ENCODE results near the gene RCCD1. TPM values are rescaled to one million over a fixed set of nuclear protein-coding genes. Genes with fewer than 3 reads are reported as not detected.

The RCCD1 gene
- total and polyA plus RNA-seq, 4 donors = 3.9 to 12.3 (median 7.1) TPM

DNA sequence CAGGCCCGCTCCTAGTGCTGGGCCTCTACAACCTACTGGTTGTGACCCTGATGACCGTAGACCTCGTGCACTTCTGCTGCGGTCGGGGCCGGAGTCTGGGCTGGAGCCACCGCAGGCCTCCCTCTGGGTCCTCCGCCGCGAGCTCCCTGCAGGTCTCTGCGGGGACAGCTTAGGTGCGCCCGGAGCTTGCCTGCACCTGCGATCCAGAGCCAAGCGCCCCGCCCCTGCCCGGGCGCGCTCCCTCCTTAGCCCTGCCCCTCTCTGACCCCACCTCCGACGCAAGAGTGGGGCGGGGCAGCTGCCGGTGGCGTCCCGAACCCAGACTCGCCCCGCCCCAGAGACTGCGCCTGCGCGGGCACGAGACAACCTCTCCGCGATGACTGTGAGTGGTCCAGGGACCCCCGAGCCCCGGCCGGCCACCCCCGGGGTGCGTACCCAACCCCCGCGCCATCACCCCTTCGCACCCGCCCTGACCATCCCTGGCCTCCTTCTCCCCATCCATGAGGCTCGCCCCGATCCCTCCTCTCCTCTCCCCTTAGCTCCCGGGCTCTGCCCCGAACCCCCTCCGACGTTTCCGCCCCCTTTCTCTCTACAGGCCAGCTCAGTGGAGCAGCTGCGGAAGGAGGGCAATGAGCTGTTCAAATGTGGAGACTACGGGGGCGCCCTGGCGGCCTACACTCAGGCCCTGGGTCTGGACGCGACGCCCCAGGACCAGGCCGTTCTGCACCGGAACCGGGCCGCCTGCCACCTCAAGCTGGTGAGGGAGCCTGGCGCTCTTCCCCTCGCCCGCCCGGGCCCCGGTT lies 19.5 kb upstream of the RCCD1 start, which contains the start of gene UNC45A:
UNC45A (plus strand) TSS at position 337 of the 803 bp plus-strand sequence; CDS start at position 377, 40 bp downstream.
- ATAC-seq (ENCODE audit: low FRiP score) (peak; percentile 92), DNase-seq (peak; percentile 96 to 98)
- Histone ChIP-seq H3K36me3 (ENCODE audit: control insufficient read depth in 1 of 2, insufficient read depth in 2 of 2, low read length in 1 of 2) (peaks cover 0 to 2% of the 10 kb centered on the region in 2 donors), H3K4me1 (ENCODE audit: control insufficient read depth in 1 of 2, insufficient read depth in 2 of 2, low read length in 2 of 2) (peaks cover 0 to 6% of the 10 kb centered on the region in 2 donors), H3K9me3 (ENCODE audit: control insufficient read depth, low read length) (no peaks in the 10 kb centered on the region), H3K4me3 (ENCODE audit: low read length in 2 of 2) (peak within 1 kb of the TSS; percentile 76 to 91), H3K27ac (ENCODE audit: low read depth in 1 of 2, low read length in 2 of 2) (peak within 1 kb of the TSS in 1 of 2 donors; percentile 55), H3K27me3 (ENCODE audit: control insufficient read depth in 1 of 2, insufficient read depth in 2 of 2, low read length in 1 of 2) (no peaks in the 10 kb centered on the region)
- intact Hi-C loops (cut with DNase I) = loop anchor here in 1 of 2 donors (1.0 kb wide), 1 partner anchor 19 kb away; the partner anchor contains the start of gene RCCD1
- WGBS, 2 donors = 0 to 1% methylated on average over 59 to 65 of the region's 65 CpGs

- H3K9me3 ChIP-seq (ENCODE audit: control insufficient read depth, low read length) = no peaks in the 10 kb centered on the region
- intact Hi-C loops (cut with DNase I) = no loop called here
- no peaks in the 10 kb centered on the region for H3K27me3 ChIP-seq (ENCODE audit: control insufficient read depth in 1 of 2, insufficient read depth in 2 of 2, low read length in 1 of 2)
- H3K27ac ChIP-seq (ENCODE audit: low read depth in 1 of 2, low read length in 2 of 2) = no peak overlapping the region
- ATAC-seq (ENCODE audit: low FRiP score) = no peak
- DNase-seq = no peak
- peaks cover 0 to 6% of the 10 kb centered on the region in 2 donors for H3K4me1 ChIP-seq (ENCODE audit: control insufficient read depth in 1 of 2, insufficient read depth in 2 of 2, low read length in 2 of 2)
- H3K36me3 ChIP-seq (ENCODE audit: control insufficient read depth in 1 of 2, insufficient read depth in 2 of 2, low read length in 1 of 2) = peaks cover 3 to 7% of the 10 kb centered on the region in 2 donors
- H3K4me3 ChIP-seq (ENCODE audit: low read length in 2 of 2) = no peak overlapping the region
- 47 to 57% methylated on average over 1 of the region's 1 CpG for WGBS, 2 donors
These were observed 17.9 kb upstream of the RCCD1 start for GRCh38 chr15:90936823-90937222.

DNA sequence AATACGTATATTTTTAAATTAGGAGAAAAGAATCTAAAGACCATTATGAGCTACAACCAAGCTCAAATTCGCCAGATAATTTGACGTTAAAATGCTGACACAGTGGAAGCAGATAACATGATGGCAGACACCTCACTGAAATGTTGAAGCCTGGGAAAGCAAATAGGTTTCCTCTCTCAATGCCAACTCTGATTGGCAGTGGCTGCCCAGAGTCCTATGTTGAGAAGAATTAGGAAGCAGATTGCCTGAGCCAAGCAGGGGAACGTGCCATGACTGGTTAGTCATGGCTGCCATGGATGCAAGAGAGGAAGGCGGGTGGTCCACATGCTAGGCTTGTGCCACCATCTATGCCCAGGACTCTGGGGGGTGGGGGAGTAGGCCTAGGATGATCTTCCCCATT lies 16.4 kb upstream of the RCCD1 start:
- Histone ChIP-seq H3K27me3 (ENCODE audit: control insufficient read depth in 1 of 2, insufficient read depth in 2 of 2, low read length in 1 of 2) (no peaks in the 10 kb centered on the region), H3K4me3 (ENCODE audit: low read length in 2 of 2) (no peak overlapping the region), H3K4me1 (ENCODE audit: control insufficient read depth in 1 of 2, insufficient read depth in 2 of 2, low read length in 2 of 2) (peaks cover 0 to 6% of the 10 kb centered on the region in 2 donors), H3K9me3 (ENCODE audit: control insufficient read depth, low read length) (no peaks in the 10 kb centered on the region), H3K36me3 (ENCODE audit: control insufficient read depth in 1 of 2, insufficient read depth in 2 of 2, low read length in 1 of 2) (peaks cover 3 to 12% of the 10 kb centered on the region in 2 donors), H3K27ac (ENCODE audit: low read depth in 1 of 2, low read length in 2 of 2) (no peak overlapping the region)
- ATAC-seq (ENCODE audit: low FRiP score) (no peak), DNase-seq (no peak)
- WGBS, 2 donors = 70 to 81% methylated on average over 5 of the region's 5 CpGs
- intact Hi-C loops (cut with DNase I) = no loop called here

- intact Hi-C loops (cut with DNase I) = no loop called here
- H3K9me3 ChIP-seq (ENCODE audit: control insufficient read depth, low read length) = no peaks in the 10 kb centered on the region
- no peaks in the 10 kb centered on the region for H3K27me3 ChIP-seq (ENCODE audit: control insufficient read depth in 1 of 2, insufficient read depth in 2 of 2, low read length in 1 of 2)
- DNase-seq (no peak), ATAC-seq (ENCODE audit: low FRiP score) (no peak)
- no peak overlapping the region for H3K27ac ChIP-seq (ENCODE audit: low read depth in 1 of 2, low read length in 2 of 2)
- peaks cover 3 to 14% of the 10 kb centered on the region in 2 donors for H3K36me3 ChIP-seq (ENCODE audit: control insufficient read depth in 1 of 2, insufficient read depth in 2 of 2, low read length in 1 of 2)
- H3K4me3 ChIP-seq (ENCODE audit: low read length in 2 of 2) = no peak overlapping the region
- peaks cover 0 to 6% of the 10 kb centered on the region in 2 donors for H3K4me1 ChIP-seq (ENCODE audit: control insufficient read depth in 1 of 2, insufficient read depth in 2 of 2, low read length in 2 of 2)
- WGBS, 2 donors = 83 to 96% methylated on average over 7 of the region's 7 CpGs
These were observed 14.9 kb upstream of the RCCD1 start for GRCh38 chr15:90939756-90940155.

GRCh38 chr15:90941038-90941437 lies 13.6 kb upstream of the RCCD1 start:
- 97 to 99% methylated on average over 4 of the region's 4 CpGs for WGBS, 2 donors
- H3K4me3 ChIP-seq (ENCODE audit: low read length in 2 of 2) = no peak overlapping the region
- no peaks in the 10 kb centered on the region for H3K27me3 ChIP-seq (ENCODE audit: control insufficient read depth in 1 of 2, insufficient read depth in 2 of 2, low read length in 1 of 2)
- no peaks in the 10 kb centered on the region for H3K9me3 ChIP-seq (ENCODE audit: control insufficient read depth, low read length)
- peaks cover 0 to 4% of the 10 kb centered on the region in 2 donors for H3K4me1 ChIP-seq (ENCODE audit: control insufficient read depth in 1 of 2, insufficient read depth in 2 of 2, low read length in 2 of 2)
- no peak overlapping the region for H3K27ac ChIP-seq (ENCODE audit: low read depth in 1 of 2, low read length in 2 of 2)
- intact Hi-C loops (cut with DNase I) = no loop called here
- ATAC-seq (ENCODE audit: low FRiP score) (no peak), DNase-seq (no peak)
- peaks cover 3 to 14% of the 10 kb centered on the region in 2 donors for H3K36me3 ChIP-seq (ENCODE audit: control insufficient read depth in 1 of 2, insufficient read depth in 2 of 2, low read length in 1 of 2)

- H3K9me3 ChIP-seq (ENCODE audit: control insufficient read depth, low read length) = no peaks in the 10 kb centered on the region
- H3K4me1 ChIP-seq (ENCODE audit: control insufficient read depth in 1 of 2, insufficient read depth in 2 of 2, low read length in 2 of 2) = no peaks in the 10 kb centered on the region
- ATAC-seq (ENCODE audit: low FRiP score) (no peak), DNase-seq (peak in 1 of 2 donors; percentile 57)
- no peaks in the 10 kb centered on the region for H3K27me3 ChIP-seq (ENCODE audit: control insufficient read depth in 1 of 2, insufficient read depth in 2 of 2, low read length in 1 of 2)
- peaks cover 3 to 19% of the 10 kb centered on the region in 2 donors for H3K36me3 ChIP-seq (ENCODE audit: control insufficient read depth in 1 of 2, insufficient read depth in 2 of 2, low read length in 1 of 2)
- WGBS, 2 donors = 89 to 91% methylated on average over 12 of the region's 12 CpGs
- H3K27ac ChIP-seq (ENCODE audit: low read depth in 1 of 2, low read length in 2 of 2) = no peak overlapping the region
- H3K4me3 ChIP-seq (ENCODE audit: low read length in 2 of 2) = no peak overlapping the region
- intact Hi-C loops (cut with DNase I) = no loop called here
These were observed 12.1 kb upstream of the RCCD1 start for GRCh38 chr15:90942354-90943120.

- Histone ChIP-seq H3K27me3 (ENCODE audit: control insufficient read depth in 1 of 2, insufficient read depth in 2 of 2, low read length in 1 of 2) (no peaks in the 10 kb centered on the region), H3K4me1 (ENCODE audit: control insufficient read depth in 1 of 2, insufficient read depth in 2 of 2, low read length in 2 of 2) (no peaks in the 10 kb centered on the region), H3K36me3 (ENCODE audit: control insufficient read depth in 1 of 2, insufficient read depth in 2 of 2, low read length in 1 of 2) (peaks cover 3 to 25% of the 10 kb centered on the region in 2 donors), H3K27ac (ENCODE audit: low read depth in 1 of 2, low read length in 2 of 2) (no peak overlapping the region), H3K9me3 (ENCODE audit: control insufficient read depth, low read length) (no peaks in the 10 kb centered on the region), H3K4me3 (ENCODE audit: low read length in 2 of 2) (no peak overlapping the region)
- 94 to 97% methylated on average over 7 of the region's 7 CpGs for WGBS, 2 donors
- DNase-seq = peak in 1 of 2 donors; percentile 15
- no peak for ATAC-seq (ENCODE audit: low FRiP score)
- intact Hi-C loops (cut with DNase I) = no loop called here
These were observed 9.6 kb upstream of the RCCD1 start for GRCh38 chr15:90945091-90945490.

DNA sequence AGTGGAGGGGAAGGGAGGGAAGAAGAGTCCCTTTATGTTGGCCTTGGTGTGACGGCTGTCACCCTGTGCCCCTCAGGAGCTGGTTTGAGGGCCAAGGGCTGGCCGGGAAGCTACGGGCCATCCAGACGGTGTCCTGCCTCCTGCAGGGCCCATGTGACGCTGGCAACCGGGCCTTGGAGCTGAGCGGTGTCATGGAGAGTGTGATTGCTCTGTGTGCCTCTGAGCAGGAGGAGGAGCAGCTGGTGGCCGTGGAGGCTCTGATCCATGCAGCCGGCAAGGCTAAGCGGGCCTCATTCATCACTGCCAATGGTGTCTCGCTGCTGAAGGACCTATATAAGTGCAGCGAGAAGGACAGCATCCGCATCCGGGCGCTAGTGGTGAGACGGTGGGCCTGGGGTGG lies 8.1 kb upstream of the RCCD1 start:
- Histone ChIP-seq H3K27me3 (ENCODE audit: control insufficient read depth in 1 of 2, insufficient read depth in 2 of 2, low read length in 1 of 2) (no peaks in the 10 kb centered on the region), H3K9me3 (ENCODE audit: control insufficient read depth, low read length) (no peaks in the 10 kb centered on the region), H3K4me1 (ENCODE audit: control insufficient read depth in 1 of 2, insufficient read depth in 2 of 2, low read length in 2 of 2) (no peaks in the 10 kb centered on the region), H3K4me3 (ENCODE audit: low read length in 2 of 2) (no peak overlapping the region), H3K36me3 (ENCODE audit: control insufficient read depth in 1 of 2, insufficient read depth in 2 of 2, low read length in 1 of 2) (peaks cover 6 to 20% of the 10 kb centered on the region in 2 donors), H3K27ac (ENCODE audit: low read depth in 1 of 2, low read length in 2 of 2) (no peak overlapping the region)
- no peak for ATAC-seq (ENCODE audit: low FRiP score)
- WGBS, 2 donors = 87 to 91% methylated on average over 16 of the region's 16 CpGs
- intact Hi-C loops (cut with DNase I) = no loop called here
- DNase-seq = peak in 1 of 2 donors; percentile 58

Measured in aorta (tissue), 5 donors.